Measurements from ENCODE around the gene GALP.
A peak's percentile ranks its signal among the peaks of the same experiment; 100 is the strongest.

Gene GALP

DNA sequence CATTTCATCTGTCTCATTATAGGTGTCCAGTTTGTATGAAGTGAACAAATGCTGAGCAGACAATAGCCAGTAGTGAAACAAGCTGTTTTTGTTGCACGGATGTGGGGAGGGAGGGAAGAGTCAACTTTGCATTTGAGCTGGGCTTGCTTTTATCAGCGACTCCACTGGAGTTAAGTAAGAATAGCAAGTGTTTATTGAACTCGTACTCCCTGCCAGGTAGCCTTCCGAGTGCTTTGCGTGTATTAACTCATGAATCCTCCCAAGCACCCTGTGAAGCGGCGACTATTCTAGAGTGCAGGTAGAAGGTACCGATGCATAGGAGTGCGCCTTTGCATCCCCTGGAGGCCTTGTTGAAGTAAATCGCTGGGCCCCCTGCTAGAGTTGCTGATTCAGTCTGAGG lies 39.4 kb upstream of the GALP start:
- no peak overlapping the region for H3K4me3 ChIP-seq (replicated peaks; ENCODE audit: low read depth, low read length)
- DNase-seq (ENCODE audit: extremely low read depth, low read depth), result no peak
- no peak for TF ChIP-seq CTCF (IDR thresholded peaks at IDR 0.05; ENCODE audit: low read depth, low read length, missing control alignments)

- no peak overlapping the region for H3K4me3 ChIP-seq (replicated peaks; ENCODE audit: low read depth, low read length)
- DNase-seq (ENCODE audit: extremely low read depth, low read depth), result no peak
- TF ChIP-seq CTCF (IDR thresholded peaks at IDR 0.05; ENCODE audit: low read depth, low read length, missing control alignments), result no peak
These were observed 38.4 kb upstream of the GALP start for GRCh38 chr19:56137405-56137804.

GRCh38 chr19:56138069-56138468 lies 37.7 kb upstream of the GALP start:
- no peak for TF ChIP-seq CTCF (IDR thresholded peaks at IDR 0.05; ENCODE audit: low read depth, low read length, missing control alignments)
- no peak overlapping the region for H3K4me3 ChIP-seq (replicated peaks; ENCODE audit: low read depth, low read length)
- no peak for DNase-seq (ENCODE audit: extremely low read depth, low read depth)

- DNase-seq (ENCODE audit: extremely low read depth, low read depth), result no peak
These were observed 35.8 kb upstream of the GALP start for GRCh38 chr19:56139847-56140582.

GRCh38 chr19:56140583-56141416 lies 35.0 kb upstream of the GALP start, which contains the start of gene ZNF444:
TSS of gene ZNF444 (plus strand) at chr19:56141287. CDS start at chr19:56146912, 5,625 bp downstream.
- no peak for TF ChIP-seq CTCF (IDR thresholded peaks at IDR 0.05; ENCODE audit: low read depth, low read length, missing control alignments)

More at GRCh38 chr19:56139847-56140582, 35.8 kb upstream of the GALP start:
- peak overlapping the region; percentile 57 for H3K4me3 ChIP-seq (replicated peaks; ENCODE audit: low read depth, low read length)
- TF ChIP-seq CTCF (IDR thresholded peaks at IDR 0.05; ENCODE audit: low read depth, low read length, missing control alignments), result no peak

GRCh38 chr19:56141417-56141993 lies 34.3 kb upstream of the GALP start:
- H3K4me3 ChIP-seq (replicated peaks; ENCODE audit: low read depth, low read length), result peak overlapping the region; percentile 57
- no peak for TF ChIP-seq CTCF (IDR thresholded peaks at IDR 0.05; ENCODE audit: low read depth, low read length, missing control alignments)
- no peak for DNase-seq (ENCODE audit: extremely low read depth, low read depth)

More at GRCh38 chr19:56140583-56141416, 35.0 kb upstream of the GALP start, which contains the start of gene ZNF444:
- peak; percentile 96 for DNase-seq (ENCODE audit: extremely low read depth, low read depth)
- peak within 1 kb of the TSS; percentile 57 for H3K4me3 ChIP-seq (replicated peaks; ENCODE audit: low read depth, low read length)

Measured in HFF-Myc (cell line).